ENCODE data around the gene SCAMP3. TPM values are rescaled to one million over a fixed set of nuclear protein-coding genes. Genes with fewer than 3 reads are reported as not detected.

Gene SCAMP3
- total and polyA plus RNA-seq, 3 donors from 2014 or later, result 63.0 to 80.6 (median 70.9) TPM

- intact Hi-C loops (cut with DNase I; ENCODE audit: low total_unique reads), result no loop called here
- DNase-seq, result no peak
- H3K36me3 ChIP-seq (ENCODE audit: low read depth, missing control alignments), result no peaks in the 10 kb centered on the region
- no peak for TF ChIP-seq CTCF (IDR thresholded peaks at IDR 0.05)
- no peak for TF ChIP-seq POLR2A (IDR thresholded peaks at IDR 0.05)
- peaks cover 22% of the 10 kb centered on the region for H3K4me1 ChIP-seq
- no peak overlapping the region for H3K4me3 ChIP-seq
- WGBS, 2 donors, result 78 to 85% methylated on average over 4 of the region's 4 CpGs
- no peaks in the 10 kb centered on the region for H3K27me3 ChIP-seq
- no peak overlapping the region for H3K27ac ChIP-seq
- H3K9me3 ChIP-seq, result no peaks in the 10 kb centered on the region
Observed at GRCh38 chr1:155210314-155211104, 51.7 kb downstream of the SCAMP3 start.

GRCh38 chr1:155209312-155209721 is 52.8 kb downstream of the SCAMP3 start:
- 3% methylated on average over 12 to 13 of the region's 13 CpGs for WGBS, 2 donors
- peaks cover 22% of the 10 kb centered on the region for H3K4me1 ChIP-seq
- intact Hi-C loops (cut with DNase I; ENCODE audit: low total_unique reads), result no loop called here
- H3K4me3 ChIP-seq, result peak overlapping the region; percentile 80 to 85
- no peak for TF ChIP-seq CTCF (IDR thresholded peaks at IDR 0.05)
- TF ChIP-seq POLR2A (IDR thresholded peaks at IDR 0.05), result no peak
- no peaks in the 10 kb centered on the region for H3K36me3 ChIP-seq (ENCODE audit: low read depth, missing control alignments)
- peak overlapping the region; percentile 91 to 99 for H3K27ac ChIP-seq
- H3K27me3 ChIP-seq, result no peaks in the 10 kb centered on the region
- no peak for DNase-seq
- H3K9me3 ChIP-seq, result no peaks in the 10 kb centered on the region

- 1% methylated on average over 35 to 39 of the region's 64 CpGs for WGBS, 2 donors
- intact Hi-C loops (cut with DNase I; ENCODE audit: low total_unique reads), result no loop called here
Observed at GRCh38 chr1:155208541-155209311, 53.4 kb downstream of the SCAMP3 start, which contains the start of gene MTX1. Gene MTX1, plus strand, starts transcription at chr1:155208695. Its CDS starts 110 bp downstream, at chr1:155208805.

GRCh38 chr1:155207806-155208540 is 54.2 kb downstream of the SCAMP3 start, which contains the start of gene THBS3:
Gene THBS3, minus strand, starts transcription at chr1:155207897. Its CDS starts 21 bp downstream, at chr1:155207876.
- peaks cover 22% of the 10 kb centered on the region for H3K4me1 ChIP-seq
- peak; percentile 42 for DNase-seq
- intact Hi-C loops (cut with DNase I; ENCODE audit: low total_unique reads), result no loop called here

More at GRCh38 chr1:155208541-155209311, 53.4 kb downstream of the SCAMP3 start, which contains the start of gene MTX1:
- Histone ChIP-seq H3K9me3 (no peaks in the 10 kb centered on the region), H3K36me3 (ENCODE audit: low read depth, missing control alignments) (no peaks in the 10 kb centered on the region), H3K4me1 (peaks cover 22% of the 10 kb centered on the region), H3K27ac (peak within 1 kb of the TSS; percentile 91 to 99), H3K27me3 (no peaks in the 10 kb centered on the region), H3K4me3 (peak within 1 kb of the TSS; percentile 80 to 85)
- peak; percentile 93 for DNase-seq
- TF ChIP-seq POLR2A (IDR thresholded peaks at IDR 0.05) (no peak), CTCF (IDR thresholded peaks at IDR 0.05) (no peak)

More at GRCh38 chr1:155207806-155208540, 54.2 kb downstream of the SCAMP3 start, which contains the start of gene THBS3:
- peak within 1 kb of the TSS; percentile 80 to 85 for H3K4me3 ChIP-seq
- H3K9me3 ChIP-seq, result no peaks in the 10 kb centered on the region
- TF ChIP-seq CTCF (IDR thresholded peaks at IDR 0.05), result no peak
- TF ChIP-seq POLR2A (IDR thresholded peaks at IDR 0.05), result no peak
- peak within 1 kb of the TSS; percentile 91 to 99 for H3K27ac ChIP-seq
- no peaks in the 10 kb centered on the region for H3K36me3 ChIP-seq (ENCODE audit: low read depth, missing control alignments)
- no peaks in the 10 kb centered on the region for H3K27me3 ChIP-seq
- WGBS, 2 donors, result 7 to 8% methylated on average over 14 to 17 of the region's 17 CpGs
